Parathyroid adenoma (tissue), 2 donors: ENCODE measurements around the gene ZFHX3.
"Not testable (repeated sequence)": the region's sequence is repeated elsewhere in the genome, so short reads cannot be mapped to it uniquely, and the experiment has no call there.

Experiments used
- H2AFZ ChIP-seq: fragments of 300-600 bp; sonication (generic); one replicate; pipeline ENCODE4 v1.7.0; 2017; ENCODE audit warnings: antibody characterized with exemption, mild to moderate bottlenecking
- H3K27ac ChIP-seq: fragments of 300-600 bp; sonication (generic); one replicate; pipeline ENCODE4 v1.7.0; 2017
- H3K27me3 ChIP-seq: fragments of 300-600 bp; sonication (generic); one replicate; pipeline ENCODE4 v1.7.0; 2017; ENCODE audit warnings: low read length; ENCODE audit not compliant: control insufficient read depth, insufficient read depth
- H3K36me3 ChIP-seq: fragments of 300-600 bp; sonication (generic); one replicate; pipeline ENCODE4 v1.7.0; 2017; ENCODE audit warnings: low read length; ENCODE audit not compliant: control insufficient read depth, insufficient read depth
- H3K4me1 ChIP-seq: fragments of 300-600 bp; sonication (generic); one replicate; pipeline ENCODE4 v1.7.0; 2017; ENCODE audit warnings: control low read depth
- H3K4me2 ChIP-seq: fragments of 300-600 bp; sonication (generic); one replicate; pipeline ENCODE4 v1.7.0; 2017; ENCODE audit warnings: low read length
- H3K4me3 ChIP-seq: fragments of 300-600 bp; sonication (generic); one replicate; pipeline ENCODE4 v1.7.0; 2017; ENCODE audit warnings: low read depth, low read length
- H3K79me2 ChIP-seq: fragments of 300-600 bp; sonication (generic); one replicate; pipeline ENCODE4 v1.7.0; 2017; ENCODE audit warnings: control low read depth
- H3K9ac ChIP-seq: fragments of 300-600 bp; sonication (generic); one replicate; pipeline ENCODE4 v1.7.0; 2017; ENCODE audit warnings: mild to moderate bottlenecking
- H3K9me3 ChIP-seq: fragments of 300-600 bp; sonication (generic); one replicate; pipeline ENCODE4 v1.7.0; 2017; ENCODE audit warnings: low read length; ENCODE audit not compliant: control insufficient read depth
- TF ChIP-seq, protein P1 (sequence below): fragments of 300-600 bp; sonication (generic); IDR thresholded peaks from one replicate; pipeline ENCODE4 v1.7.0; 2017; ENCODE audit warnings: antibody characterized with exemption, mild to moderate bottlenecking
- donor health status: primary hyperparathyroidism.

The ZFHX3 gene

DNA sequence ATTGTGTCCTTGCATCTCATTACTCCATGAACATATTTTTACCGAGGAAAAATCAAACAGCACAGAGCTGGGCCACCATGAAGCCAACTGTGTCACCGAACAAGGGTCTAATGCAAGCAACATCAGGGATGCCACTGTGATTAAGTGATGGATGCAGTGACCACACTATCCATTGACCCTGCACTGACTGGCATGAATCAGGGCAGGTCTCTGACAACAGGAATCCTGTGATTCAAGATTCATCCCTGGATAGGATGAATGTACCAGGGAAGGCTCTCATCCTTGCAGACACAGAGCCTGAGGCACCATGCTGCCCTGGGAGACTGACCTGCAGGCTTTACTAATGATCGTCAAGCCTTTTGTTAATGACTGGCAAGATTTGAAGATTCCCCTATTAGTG, 41.5 kb upstream of the ZFHX3 start:
- no peaks in the 10 kb centered on the region for H3K36me3 ChIP-seq
- H2AFZ ChIP-seq: no peak overlapping the region
- H3K9me3 ChIP-seq: no peaks in the 10 kb centered on the region
- no peak overlapping the region for H3K27ac ChIP-seq
- no peak overlapping the region for H3K9ac ChIP-seq
- no peak overlapping the region for H3K4me2 ChIP-seq
- H3K4me3 ChIP-seq: no peak overlapping the region
- no peaks in the 10 kb centered on the region for H3K4me1 ChIP-seq
- H3K27me3 ChIP-seq: no peaks in the 10 kb centered on the region
- no peaks in the 10 kb centered on the region for H3K79me2 ChIP-seq
- TF ChIP-seq, protein P1, sequence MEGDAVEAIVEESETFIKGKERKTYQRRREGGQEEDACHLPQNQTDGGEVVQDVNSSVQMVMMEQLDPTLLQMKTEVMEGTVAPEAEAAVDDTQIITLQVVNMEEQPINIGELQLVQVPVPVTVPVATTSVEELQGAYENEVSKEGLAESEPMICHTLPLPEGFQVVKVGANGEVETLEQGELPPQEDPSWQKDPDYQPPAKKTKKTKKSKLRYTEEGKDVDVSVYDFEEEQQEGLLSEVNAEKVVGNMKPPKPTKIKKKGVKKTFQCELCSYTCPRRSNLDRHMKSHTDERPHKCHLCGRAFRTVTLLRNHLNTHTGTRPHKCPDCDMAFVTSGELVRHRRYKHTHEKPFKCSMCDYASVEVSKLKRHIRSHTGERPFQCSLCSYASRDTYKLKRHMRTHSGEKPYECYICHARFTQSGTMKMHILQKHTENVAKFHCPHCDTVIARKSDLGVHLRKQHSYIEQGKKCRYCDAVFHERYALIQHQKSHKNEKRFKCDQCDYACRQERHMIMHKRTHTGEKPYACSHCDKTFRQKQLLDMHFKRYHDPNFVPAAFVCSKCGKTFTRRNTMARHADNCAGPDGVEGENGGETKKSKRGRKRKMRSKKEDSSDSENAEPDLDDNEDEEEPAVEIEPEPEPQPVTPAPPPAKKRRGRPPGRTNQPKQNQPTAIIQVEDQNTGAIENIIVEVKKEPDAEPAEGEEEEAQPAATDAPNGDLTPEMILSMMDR: no peak

DNA sequence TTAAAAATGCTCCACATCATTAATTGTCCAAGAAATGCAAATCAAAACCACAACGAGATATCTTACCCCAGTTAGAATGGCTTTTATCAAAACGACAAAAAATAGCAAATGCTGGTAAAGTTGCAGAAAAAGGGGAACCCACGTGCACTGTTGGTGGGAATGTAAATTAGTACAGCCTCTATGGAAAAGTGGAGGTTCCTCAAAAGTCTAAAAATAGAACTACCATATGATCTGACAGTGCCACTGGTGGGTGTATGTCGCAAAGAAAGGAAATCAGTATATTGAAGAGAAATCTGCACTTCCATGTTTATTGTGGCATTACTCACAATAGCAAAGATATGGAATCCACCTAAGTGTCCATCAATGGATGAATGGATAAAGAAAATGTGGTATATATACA, 38.2 kb upstream of the ZFHX3 start:
- Histone ChIP-seq H3K27me3 (no peaks in the 10 kb centered on the region), H3K9me3 (no peaks in the 10 kb centered on the region), H3K36me3 (no peaks in the 10 kb centered on the region), H3K79me2 (no peaks in the 10 kb centered on the region), H3K9ac (no peak overlapping the region), H3K4me1 (no peaks in the 10 kb centered on the region), H2AFZ (no peak overlapping the region), H3K4me3 (no peak overlapping the region), H3K4me2 (no peak overlapping the region), H3K27ac (no peak overlapping the region)
- TF ChIP-seq, protein P1: no peak

DNA sequence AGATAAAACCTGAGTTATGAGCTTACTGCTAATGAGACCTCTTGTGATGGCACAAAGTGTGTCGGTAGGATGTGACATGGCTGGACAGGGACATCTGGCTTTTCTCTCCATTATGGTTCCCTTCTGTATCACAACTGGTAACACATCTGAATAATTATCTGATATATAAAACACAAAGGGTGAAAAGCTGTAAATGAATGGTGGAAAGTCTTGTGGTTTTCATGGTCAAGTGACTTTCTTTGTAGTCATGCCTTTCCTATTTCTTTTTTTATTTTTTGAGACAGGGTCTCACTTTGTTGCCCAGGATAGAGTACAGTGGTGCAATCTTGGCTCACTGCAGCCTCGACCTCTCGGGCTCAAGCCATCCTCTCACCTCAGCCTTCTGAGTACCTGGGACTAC, 35.3 kb upstream of the ZFHX3 start:
- no peaks in the 10 kb centered on the region for H3K27me3 ChIP-seq
- H3K4me1 ChIP-seq: no peaks in the 10 kb centered on the region
- TF ChIP-seq, protein P1: no peak
- no peaks in the 10 kb centered on the region for H3K79me2 ChIP-seq
- no peak overlapping the region for H3K4me2 ChIP-seq
- H3K36me3 ChIP-seq: no peaks in the 10 kb centered on the region
- no peaks in the 10 kb centered on the region for H3K9me3 ChIP-seq
- no peak overlapping the region for H3K4me3 ChIP-seq
- no peak overlapping the region for H2AFZ ChIP-seq
- no peak overlapping the region for H3K27ac ChIP-seq
- H3K9ac ChIP-seq: no peak overlapping the region

DNA sequence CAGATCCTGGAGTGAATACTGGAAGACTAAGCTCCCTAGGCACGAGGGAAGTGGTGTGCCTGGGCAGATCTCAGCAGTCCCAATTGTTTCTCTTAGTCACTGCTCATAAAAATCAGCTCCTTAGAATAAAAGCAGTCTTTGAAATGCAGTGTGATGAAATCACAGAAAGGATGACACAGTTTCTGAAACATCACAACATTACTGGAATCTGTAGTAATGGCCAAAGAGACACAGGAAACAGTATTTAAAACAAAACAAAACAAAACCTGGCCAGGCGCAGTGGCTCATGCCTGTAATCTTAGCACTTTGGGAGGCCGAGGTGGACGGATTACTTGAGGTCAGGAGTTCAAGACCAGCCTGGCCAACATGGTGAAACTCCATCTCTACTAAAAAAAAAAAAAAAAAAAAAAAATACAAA, 34.7 kb upstream of the ZFHX3 start:
- not testable (repeated sequence) for H3K4me1 ChIP-seq, H3K79me2 ChIP-seq, H3K9ac ChIP-seq, H3K27me3 ChIP-seq, H3K36me3 ChIP-seq, H3K4me2 ChIP-seq, H3K27ac ChIP-seq, H2AFZ ChIP-seq, H3K4me3 ChIP-seq, H3K9me3 ChIP-seq

DNA sequence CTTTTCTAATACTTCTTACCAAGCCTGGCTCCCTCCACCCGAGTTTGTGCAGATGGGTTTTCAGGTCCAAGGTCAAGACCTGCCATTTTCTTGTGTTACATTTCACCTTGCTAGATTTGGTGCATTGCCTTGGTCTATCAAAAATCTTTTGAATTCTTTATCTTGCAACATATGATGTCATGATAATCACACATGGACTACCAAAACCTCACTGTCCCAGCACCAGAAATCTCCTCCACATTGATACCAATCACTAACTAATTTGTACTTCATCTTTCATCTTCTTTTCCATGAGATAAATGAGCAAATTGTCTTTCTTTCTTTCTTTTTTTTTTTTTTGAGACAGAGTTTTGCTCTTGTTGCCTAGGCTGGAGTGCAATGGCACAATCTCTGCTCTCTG, 33.0 kb upstream of the ZFHX3 start:
- TF ChIP-seq, protein P1: no peak
- H3K27me3 ChIP-seq: no peaks in the 10 kb centered on the region
- H2AFZ ChIP-seq: no peak overlapping the region
- peaks cover 7% of the 10 kb centered on the region for H3K4me1 ChIP-seq
- H3K9ac ChIP-seq: no peak overlapping the region
- no peak overlapping the region for H3K4me3 ChIP-seq
- no peak overlapping the region for H3K27ac ChIP-seq
- no peak overlapping the region for H3K4me2 ChIP-seq
- H3K36me3 ChIP-seq: no peaks in the 10 kb centered on the region
- H3K9me3 ChIP-seq: no peaks in the 10 kb centered on the region
- H3K79me2 ChIP-seq: no peaks in the 10 kb centered on the region
